ENCODE data around the gene LCN1. TPM values are rescaled to one million over a fixed set of nuclear protein-coding genes. Genes with fewer than 3 reads are reported as not detected.

The LCN1 gene
- total RNA-seq, result not detected
- long read RNA-seq, result 0 reads

DNA sequence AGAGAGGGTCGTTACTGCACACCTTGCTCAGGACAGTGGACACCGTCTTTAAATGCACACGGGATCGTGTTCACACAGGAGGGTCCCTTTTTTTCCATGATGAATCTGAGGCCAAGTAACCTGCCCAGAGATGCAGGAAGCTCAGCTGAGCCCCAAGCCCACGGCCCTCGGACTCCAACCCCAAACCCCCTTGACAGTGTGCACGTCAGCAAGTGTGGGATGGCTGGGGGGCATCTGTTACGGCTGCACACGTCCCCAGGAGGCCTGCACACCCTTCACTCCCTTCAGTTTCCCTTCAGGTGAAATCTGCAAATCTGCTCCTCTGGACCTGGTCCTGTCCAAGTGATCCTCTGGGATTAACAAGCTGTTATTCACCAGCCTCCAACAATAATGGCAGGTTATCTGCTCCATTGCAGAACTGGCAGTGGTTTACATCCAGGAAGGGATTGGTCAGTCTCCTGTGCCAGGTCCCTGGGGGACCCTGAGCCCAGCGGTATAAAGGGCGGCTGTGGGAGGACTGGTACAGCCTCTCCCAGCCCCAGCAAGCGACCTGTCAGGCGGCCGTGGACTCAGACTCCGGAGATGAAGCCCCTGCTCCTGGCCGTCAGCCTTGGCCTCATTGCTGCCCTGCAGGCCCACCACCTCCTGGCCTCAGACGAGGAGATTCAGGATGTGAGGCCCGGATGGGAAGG is at the start of gene LCN1:
TSS of gene LCN1 (plus strand) at position 525 of the 692 bp plus-strand sequence. CDS start at position 583, 58 bp downstream.
- intact Hi-C loops (cut with DNase I), result no loop called here
- DNase-seq (ENCODE audit: missing footprints), result no peak
- no peak for ATAC-seq

DNA sequence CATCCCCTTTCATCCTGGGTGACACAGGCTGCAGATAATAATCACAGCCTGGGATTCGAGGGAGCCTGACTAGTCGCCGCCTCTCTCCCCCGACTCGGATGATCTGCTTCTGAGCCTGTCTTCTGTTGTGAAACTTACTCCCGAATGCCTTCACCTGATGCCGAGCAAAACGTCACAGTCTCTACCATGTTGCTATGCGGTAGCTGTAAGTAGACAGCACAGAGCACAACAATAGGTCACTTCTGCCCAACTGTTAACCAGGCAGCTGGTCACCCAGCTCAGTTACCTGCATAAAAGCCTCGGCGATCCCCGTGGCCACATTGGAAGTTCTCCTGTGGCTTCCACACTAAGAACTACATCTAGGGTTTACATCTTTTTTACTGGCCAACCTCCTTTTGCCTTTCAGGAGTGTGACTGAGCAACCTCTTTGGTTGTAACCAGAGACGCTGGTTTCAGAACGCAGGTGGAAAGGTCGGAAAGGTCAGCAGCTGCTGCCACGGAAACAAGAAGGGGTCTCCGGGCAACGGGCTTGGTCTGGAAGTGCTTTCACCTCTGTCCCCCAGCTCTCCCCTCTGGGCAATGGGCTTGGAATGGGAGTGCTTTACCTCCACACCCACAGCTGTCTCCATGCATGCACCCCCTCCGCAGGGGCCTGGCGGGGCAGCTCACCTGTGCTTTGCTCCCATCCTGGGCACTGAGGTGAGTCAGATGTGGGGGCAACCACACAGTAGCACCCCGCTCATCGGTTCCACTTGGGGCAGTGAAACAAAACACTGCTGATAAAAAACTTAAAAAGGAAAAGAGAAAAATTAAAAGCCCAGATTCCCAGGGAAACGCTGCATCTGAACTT is 49.2 kb upstream of the LCN1 start:
- ATAC-seq (no peak), DNase-seq (ENCODE audit: missing footprints) (no peak)
- intact Hi-C loops (cut with DNase I), result no loop called here

DNA sequence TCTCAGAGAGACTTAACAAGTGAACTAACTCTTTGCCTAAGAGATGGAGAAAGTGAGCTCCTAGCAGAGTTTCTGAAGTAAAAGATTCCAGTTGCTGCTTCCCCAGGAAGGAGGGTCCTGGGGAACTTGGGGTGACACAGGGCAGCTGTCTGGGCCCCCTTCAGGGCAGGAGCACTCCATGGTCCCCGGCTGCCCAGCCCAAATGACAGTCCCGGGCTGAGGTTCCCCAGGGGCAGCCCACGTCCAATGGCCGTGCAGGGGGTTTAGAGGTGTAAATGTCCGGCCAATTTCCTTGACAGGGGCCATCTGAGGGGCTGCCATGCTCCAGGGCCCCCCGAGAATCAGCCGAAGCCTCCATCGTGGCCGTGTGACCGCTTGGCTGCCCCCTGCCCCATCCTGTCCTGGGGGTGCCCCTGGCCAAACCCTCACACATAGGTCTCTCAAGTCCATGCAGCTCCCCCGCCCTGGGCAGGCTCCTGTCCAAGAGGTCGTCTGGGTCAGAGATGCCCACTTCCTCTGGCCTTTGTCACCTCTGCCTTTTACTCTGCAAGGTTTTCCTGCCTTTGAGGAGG is 47.2 kb upstream of the LCN1 start:
- DNase-seq (ENCODE audit: missing footprints) (no peak), ATAC-seq (no peak)
- intact Hi-C loops (cut with DNase I), result no loop called here

DNA sequence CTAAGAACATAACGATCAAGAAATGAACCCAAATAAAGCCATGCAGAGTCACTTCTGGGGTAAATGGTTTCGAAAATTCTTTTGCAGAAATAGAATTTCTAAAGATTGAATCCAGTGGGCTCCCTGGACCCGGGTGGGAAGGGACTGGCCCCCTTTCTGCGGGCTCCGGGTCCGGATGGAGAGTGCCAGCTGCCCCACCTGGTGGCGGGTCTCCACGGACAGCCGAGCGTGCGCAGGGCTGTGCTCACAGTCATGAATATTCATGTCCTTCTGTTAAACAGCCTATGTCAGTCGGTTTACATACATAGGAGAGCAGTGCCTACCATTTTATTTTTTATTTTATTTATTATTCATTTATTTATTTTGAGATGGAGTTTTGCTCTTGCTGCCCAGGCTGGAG is 46.3 kb upstream of the LCN1 start:
- DNase-seq (ENCODE audit: missing footprints), result no peak
- no peak for ATAC-seq
- intact Hi-C loops (cut with DNase I), result no loop called here

DNA sequence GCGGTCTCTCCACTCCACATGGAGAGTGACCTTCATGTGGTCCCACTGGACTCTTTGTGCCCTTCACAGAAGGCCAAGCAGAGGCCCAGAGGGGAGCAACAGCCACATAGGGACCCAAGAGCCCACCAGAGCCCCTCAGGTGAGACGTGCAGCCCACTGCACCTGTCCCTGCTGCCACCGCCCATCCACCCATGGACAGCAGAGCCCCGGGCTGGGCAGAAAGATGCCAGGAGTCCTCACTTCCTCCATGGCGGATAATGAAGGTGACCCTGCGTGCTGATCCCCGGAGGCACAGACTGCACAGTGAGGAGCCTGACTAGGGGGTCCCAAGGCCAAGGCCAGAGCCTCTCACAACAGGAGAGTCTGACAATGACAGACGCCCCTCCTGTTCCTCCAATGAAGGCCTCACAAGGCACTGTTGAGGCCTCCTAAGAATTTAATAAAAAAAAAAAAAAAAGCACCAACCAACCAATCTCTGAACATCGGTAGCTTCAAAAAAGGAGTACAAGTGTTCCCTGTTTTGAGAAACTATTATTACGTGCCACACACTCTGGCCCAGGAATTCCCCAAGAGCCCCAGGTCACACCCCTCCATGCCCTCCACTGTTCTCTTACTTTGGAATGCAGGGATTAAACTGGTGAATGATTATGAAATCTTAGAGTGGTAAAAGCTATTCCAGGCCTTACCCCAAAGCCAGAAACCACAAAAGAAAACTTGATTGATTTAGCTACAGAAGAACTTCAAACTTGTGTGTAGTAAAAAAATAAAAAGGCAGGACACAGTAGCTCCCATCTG is 44.5 kb upstream of the LCN1 start:
- ATAC-seq (no peak), DNase-seq (ENCODE audit: missing footprints) (no peak)
- intact Hi-C loops (cut with DNase I), result no loop called here

DNA sequence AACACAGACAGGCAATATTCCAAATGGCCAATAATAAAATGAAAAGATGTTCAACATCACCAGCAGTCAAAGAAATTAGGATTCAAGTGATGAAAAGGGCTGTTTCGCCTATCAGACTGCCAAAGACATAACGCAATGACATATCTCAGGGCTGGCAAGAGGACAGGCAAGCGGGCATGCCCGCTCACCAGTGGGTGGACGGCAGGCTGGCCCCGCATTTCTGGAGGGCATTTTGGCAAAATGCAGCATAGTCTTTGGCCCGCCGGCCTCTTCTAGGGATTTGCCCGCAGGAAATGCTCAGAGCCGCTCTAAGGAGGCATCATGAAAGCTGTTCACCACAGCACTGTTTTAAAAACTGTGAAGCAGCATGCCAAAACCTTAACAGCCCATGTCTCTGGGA is 43.0 kb upstream of the LCN1 start:
- ATAC-seq (no peak), DNase-seq (ENCODE audit: missing footprints) (no peak)
- intact Hi-C loops (cut with DNase I), result no loop called here

DNA sequence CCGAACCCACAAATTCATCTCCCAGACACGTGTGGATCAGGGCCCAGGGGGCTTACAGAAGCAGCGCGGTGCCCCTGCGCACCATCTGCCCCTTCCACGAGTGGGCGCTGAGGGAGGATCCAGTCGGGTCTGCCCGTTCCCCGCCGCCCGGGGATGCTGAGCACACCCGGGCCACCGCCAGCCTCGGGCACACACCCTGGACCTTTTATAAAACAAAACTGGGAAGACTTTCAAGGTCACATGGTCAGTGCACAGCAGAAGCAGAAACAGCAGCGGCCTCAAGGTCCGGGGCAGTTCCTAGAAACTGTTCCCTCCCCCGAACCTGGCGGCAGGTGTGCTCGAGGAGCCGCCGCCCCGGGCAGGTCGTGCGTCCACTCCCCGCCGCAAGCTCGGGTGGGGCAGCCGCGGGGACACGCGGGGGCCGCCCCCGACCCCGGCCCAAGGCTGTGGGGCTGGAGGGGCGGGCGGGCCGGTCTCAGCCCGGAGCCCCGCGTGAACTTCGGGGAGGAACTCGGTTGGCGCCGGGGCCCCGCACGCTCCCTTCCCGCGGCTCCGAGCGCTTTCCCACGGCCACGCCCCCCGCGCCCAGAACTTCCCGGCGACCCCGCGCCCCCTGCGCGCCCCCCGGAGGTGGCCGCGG is 42.3 kb upstream of the LCN1 start:
- ATAC-seq (peak; percentile 53), DNase-seq (ENCODE audit: missing footprints) (no peak)
- intact Hi-C loops (cut with DNase I), result no loop called here

DNA sequence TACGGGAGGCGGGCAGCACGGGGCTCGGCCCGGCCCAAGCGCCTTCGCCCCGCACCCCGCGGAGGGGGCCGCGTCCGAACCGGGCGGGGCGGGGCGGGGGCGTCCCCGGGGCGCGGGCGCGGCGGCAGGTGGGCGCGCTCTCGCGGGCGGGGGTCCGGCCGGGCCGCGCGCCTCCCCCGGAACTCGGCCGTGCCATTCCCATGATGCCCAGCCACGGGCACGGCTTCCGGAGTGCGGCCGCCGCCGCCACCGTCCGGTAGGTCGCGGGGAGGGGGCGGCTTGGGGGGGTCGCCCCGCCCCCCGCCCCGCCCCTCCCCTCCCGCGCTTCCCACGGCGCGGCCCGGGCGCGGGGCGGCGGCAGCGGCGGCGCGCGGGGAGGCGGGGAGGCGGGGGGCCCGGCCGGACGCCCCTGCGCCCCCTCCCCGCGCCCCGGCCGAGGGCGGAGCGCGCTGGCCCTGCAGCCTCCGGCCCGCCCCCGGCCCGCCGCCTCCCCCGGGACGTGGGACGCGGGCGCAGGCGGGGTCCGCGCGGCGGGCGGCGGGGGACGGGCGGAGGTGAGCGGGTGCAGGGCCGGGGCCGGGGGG is 41.7 kb upstream of the LCN1 start, which contains the start of gene PPP1R26:
TSS of gene PPP1R26 (plus strand) at position 314 of the 584 bp plus-strand sequence. CDS start 4,729 bp downstream, outside the sequence.
- peak; percentile 15 for ATAC-seq
- no peak for DNase-seq (ENCODE audit: missing footprints)
- intact Hi-C loops (cut with DNase I), result no loop called here

DNA sequence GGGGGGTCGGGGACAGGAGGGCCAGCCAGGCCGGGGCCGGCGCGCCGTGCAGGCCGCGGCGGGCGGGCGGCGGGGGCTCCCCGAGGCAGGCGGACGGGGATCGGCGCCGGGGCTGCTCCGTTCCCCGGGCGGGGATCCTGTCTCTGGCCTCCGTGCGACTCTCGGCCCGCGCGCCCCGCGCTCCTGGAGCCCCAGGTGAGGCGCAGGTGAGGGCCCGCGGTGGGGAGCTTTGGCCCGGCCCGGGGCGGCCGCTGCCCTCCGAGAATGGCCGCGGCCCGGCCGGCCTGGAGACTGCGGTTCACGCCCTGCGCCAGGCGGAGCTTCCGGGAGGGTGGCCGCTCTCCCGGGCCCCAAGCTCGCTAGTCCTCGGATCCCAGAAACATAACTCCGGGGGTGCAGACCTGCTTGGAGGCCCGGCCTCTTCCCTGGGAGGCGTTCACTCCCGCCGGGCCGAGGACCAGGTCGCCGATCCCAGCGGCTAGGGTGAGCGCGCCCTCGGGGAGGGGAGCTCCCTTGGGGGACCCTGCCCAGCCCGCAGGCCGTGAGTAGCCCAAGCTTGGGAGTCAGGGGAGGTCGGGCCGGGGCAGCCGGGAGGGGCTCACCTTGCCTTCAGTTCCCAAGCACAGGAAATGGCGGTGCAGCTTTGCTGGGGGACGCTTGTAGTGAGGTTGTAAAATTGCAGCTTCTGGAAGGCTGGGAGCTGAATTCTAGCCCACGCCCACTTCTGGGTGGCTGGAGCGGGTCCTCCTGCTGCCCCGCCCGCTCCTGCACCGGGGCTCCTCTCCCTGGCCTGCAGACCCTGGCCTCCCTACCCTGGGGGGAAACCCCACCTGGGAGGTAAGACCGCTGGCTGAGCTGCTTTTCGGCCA is 40.9 kb upstream of the LCN1 start:
- ATAC-seq (peak; percentile 73), DNase-seq (ENCODE audit: missing footprints) (no peak)
- intact Hi-C loops (cut with DNase I), result no loop called here

DNA sequence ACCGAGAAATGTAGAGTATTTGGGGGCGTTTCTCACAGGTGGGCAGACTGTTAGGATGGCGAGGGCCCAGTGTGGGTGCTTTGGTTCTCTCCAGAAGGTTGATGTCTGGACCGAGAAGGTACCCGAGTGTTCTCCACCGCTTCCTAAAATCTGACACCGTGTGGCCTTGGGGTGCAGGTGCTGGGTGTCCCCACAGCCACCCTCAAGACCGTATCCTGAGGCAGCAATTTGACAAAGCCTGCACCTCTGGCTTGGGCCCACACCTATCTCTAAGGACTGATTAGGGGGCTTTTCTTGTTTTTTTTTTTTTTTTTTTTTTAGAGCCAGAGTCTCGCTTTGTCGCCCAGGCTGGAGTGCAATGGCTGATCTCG is 40.3 kb upstream of the LCN1 start:
- ATAC-seq (no peak), DNase-seq (ENCODE audit: missing footprints) (no peak)
- intact Hi-C loops (cut with DNase I), result no loop called here

DNA sequence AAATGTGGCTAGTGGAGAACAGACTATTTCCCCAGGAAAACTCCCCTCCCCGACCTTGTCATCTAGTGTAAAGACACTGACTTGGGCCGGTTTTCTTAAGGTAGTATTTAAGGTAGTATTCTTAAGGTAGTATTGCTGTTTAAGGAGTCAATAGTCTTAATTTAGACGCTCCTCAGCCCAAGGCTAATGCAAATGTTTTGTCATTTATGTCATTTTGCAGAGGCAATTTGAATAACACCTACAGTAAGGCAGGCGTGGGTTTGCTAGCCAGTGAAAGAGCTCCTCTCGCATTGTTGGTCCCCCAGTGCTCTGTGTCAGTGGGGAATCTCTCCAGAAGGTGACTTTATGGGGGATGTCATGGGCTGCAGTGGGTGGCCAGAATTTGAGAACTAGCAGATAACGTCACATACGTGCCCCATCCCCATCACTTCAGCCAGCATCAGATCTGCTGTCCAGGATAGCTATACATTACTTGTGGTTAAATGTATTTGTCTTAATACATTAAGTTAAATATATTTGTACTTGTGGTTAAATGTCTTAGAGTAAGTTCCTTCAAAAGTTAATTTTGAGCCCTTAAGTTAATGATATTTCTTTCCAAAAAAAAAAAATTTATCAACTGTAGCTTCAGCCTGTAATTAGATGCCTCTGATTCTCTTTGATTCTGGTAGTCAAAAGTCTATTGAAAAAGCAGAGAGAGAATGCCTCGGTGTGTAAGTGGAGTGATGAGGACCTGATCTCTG is 39.1 kb upstream of the LCN1 start:
- intact Hi-C loops (cut with DNase I), result no loop called here
- no peak for DNase-seq (ENCODE audit: missing footprints)
- no peak for ATAC-seq

DNA sequence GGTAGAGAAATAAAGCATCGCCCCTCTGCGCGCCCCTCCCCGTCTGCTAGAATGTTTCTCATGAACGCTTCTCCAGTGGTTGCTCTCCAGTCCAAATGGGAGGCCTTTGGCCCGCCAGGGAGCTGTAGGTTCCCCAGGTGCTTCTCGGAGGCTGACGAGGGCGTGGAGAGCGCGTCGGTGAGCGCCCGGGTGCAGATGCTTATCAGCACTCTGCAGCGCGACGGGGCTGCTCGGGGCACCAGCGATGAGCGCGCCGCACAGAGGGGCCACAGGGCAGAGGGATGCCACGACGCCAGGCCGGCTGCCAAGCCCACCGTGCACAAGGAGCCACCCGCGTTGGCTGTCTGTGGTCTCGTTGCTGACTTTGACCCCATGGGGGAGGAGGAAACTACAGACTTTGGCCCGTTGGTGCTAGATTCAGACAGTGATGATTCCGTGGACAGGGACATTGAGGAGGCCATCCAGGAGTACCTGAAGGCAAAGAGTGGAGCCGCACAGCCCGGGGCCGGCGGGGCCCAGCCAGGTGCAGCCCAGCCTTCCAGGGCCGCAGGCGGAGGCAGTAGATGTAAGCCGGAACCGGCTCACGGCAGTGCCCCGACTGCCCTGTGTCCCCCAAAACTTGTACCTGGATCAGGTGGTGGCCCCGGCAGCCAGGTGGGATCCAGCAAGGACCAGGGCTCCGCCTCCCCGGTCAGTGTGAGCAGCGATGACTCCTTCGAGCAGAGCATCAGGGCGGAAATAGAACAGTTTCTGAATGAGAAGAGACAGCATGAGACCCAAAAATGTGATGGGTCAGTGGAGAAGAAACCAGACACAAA is 36.6 kb upstream of the LCN1 start:
- ATAC-seq, result no peak
- intact Hi-C loops (cut with DNase I), result no loop called here
- DNase-seq (ENCODE audit: missing footprints), result no peak

DNA sequence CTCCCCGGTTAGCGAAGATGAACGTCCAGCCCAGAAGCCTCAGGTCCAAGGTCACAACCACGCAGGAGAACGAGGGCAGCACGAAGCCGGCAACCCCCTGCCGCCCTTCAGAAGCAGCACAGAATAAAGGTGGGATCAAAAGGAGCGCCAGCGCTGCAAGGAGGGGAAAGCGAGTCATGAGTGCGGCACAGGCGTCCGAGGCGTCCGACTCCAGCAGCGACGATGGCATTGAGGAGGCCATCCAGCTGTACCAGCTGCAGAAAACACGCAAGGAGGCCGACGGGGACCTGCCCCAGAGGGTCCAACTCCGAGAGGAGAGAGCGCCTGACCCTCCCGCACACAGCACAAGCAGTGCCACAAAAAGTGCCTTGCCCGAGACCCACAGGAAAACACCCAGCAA is 35.9 kb upstream of the LCN1 start:
- intact Hi-C loops (cut with DNase I), result no loop called here
- ATAC-seq (no peak), DNase-seq (ENCODE audit: missing footprints) (no peak)

DNA sequence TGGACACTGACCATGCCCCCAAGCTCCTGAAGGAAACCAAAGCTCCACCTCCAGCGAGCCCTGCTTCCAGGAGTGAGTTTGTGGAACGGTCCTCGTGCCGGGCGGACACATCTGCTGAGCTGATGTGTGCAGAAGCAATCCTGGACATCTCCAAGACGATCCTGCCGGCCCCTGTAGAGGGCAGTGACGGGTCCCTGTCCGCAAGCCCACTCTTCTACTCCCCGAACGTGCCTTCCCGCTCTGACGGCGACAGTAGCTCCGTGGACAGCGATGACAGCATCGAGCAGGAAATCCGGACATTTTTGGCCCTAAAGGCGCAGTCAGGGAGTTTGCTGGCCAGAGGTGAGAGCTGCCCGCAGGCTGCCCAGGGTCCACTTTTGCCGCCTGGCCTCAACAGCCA is 35.4 kb upstream of the LCN1 start:
- DNase-seq (ENCODE audit: missing footprints) (no peak), ATAC-seq (no peak)
- intact Hi-C loops (cut with DNase I), result no loop called here

DNA sequence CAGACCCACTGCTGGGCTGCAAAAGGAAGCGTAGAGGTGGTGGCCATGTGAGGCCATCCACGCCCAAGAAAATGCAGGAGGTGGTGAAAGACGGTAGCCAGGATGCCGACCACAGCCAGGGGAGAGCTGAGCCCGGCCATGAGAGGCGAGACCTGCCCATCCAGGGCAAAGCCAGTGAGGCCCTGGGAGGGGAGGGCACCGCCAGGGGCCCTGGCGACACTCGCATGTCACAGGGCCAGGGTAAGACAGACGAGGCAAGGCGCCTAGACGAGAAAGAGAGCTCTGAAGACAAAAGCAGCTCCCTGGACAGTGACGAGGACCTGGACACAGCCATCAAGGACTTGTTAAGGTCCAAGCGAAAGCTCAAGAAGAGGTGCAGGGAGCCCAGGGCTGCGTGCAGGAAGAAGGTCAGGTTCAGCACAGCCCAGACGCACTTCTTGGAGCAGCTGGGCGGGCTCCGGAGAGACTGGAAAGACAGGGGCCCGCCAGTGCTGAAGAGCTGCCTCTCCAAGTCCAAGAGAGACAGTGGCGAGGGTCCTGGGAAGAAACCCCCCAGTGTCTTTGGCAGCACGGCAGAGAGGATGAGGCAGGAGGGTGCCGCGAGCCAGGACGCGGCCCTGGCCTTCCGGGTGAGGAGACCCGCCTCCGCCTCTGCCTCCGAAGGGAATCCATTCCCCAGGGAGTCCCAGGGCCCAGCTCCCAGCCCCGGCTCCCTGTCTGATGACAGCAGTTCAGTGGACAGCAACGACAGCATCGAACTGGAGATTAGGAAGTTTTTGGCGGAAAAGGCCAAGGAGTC is 34.8 kb upstream of the LCN1 start:
- ATAC-seq (no peak), DNase-seq (ENCODE audit: missing footprints) (no peak)
- intact Hi-C loops (cut with DNase I), result no loop called here
